ENCODE data around the gene CSF3. TPM values are rescaled to one million over a fixed set of nuclear protein-coding genes. Genes with fewer than 3 reads are reported as not detected.

CSF3 gene
- total RNA-seq, 1 experiment from 2014 or later, result not detected

DNA sequence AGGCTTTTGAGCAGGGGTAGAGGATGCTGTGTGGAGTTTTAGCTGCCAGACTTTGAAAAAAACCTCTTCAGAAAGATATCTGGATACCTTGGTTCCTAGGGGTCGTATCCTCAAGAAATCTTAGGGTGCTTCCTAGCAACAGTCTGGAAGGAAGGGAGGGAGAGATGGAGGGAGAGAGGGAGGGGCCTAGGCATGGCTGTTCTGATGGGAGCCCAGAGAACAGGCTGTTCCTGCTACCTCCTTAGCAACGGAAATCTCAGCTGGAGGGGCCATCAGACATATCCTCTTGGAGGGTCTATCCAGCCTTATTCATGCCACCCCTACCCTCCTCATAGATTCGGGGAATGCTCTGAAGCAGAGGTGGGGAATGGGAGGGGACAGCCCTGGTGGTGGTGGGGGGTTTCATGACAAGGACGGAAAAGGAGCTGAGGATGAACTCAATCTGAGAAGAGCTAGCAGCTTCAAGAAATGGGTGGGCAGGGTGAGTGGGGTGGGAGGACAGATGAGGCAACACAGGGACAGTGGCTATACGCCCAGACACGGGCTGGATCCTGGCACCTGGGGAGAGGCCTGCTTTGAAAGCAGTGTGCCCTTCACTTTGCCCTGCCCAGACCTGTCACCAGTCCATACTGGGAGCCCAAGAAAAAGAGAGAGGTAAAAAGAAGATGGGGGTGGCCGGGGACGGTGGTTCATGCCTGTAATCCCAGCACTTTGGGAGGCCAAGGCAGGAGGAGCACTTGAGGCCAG is 44.7 kb downstream of the CSF3 start:
- H2BK120ac ChIP-seq (ENCODE audit: low read depth, low read length, poor library complexity, severe bottlenecking), result no peak overlapping the region
- TF ChIP-seq, protein P1, sequence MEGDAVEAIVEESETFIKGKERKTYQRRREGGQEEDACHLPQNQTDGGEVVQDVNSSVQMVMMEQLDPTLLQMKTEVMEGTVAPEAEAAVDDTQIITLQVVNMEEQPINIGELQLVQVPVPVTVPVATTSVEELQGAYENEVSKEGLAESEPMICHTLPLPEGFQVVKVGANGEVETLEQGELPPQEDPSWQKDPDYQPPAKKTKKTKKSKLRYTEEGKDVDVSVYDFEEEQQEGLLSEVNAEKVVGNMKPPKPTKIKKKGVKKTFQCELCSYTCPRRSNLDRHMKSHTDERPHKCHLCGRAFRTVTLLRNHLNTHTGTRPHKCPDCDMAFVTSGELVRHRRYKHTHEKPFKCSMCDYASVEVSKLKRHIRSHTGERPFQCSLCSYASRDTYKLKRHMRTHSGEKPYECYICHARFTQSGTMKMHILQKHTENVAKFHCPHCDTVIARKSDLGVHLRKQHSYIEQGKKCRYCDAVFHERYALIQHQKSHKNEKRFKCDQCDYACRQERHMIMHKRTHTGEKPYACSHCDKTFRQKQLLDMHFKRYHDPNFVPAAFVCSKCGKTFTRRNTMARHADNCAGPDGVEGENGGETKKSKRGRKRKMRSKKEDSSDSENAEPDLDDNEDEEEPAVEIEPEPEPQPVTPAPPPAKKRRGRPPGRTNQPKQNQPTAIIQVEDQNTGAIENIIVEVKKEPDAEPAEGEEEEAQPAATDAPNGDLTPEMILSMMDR (conservative IDR thresholded peaks at IDR 0.05), result no peak
- no peak overlapping the region for H3K9ac ChIP-seq (ENCODE audit: extremely low read depth, insufficient read length, low read length)
- H4K20me1 ChIP-seq (ENCODE audit: control insufficient read depth, insufficient read depth, insufficient read length), result no peaks in the 10 kb centered on the region
- Mint-ChIP-seq H3K4me3 (no peak overlapping the region), H3K4me1 (peaks cover 40 to 64% of the 10 kb centered on the region in 2 experiments), H3K9me3 (no peaks in the 10 kb centered on the region; a peak in 1 of 5 replicates), H3K27ac (peak overlapping the region in 2 of 3 experiments; percentile 70 to 72; a peak in 1 of 7 replicates), H3K36me3 (ENCODE audit: insufficient read depth in 1 of 3, low read depth in 3 of 3) (no peaks in the 10 kb centered on the region; a peak in 1 of 7 replicates), H3K27me3 (ENCODE audit: low read depth) (peaks cover 37% of the 10 kb centered on the region)
- no peak overlapping the region for H3K18ac ChIP-seq (ENCODE audit: insufficient read length, low read depth, low read length)
- DNase-seq, result no peak
- no peak overlapping the region for H2AFZ ChIP-seq (ENCODE audit: low read length)
- H4K91ac ChIP-seq (ENCODE audit: insufficient read length, low read depth, low read length), result no peak overlapping the region
- H2AK5ac ChIP-seq (ENCODE audit: insufficient read length, low read length), result no peak overlapping the region
- no peak overlapping the region for H2BK5ac ChIP-seq (ENCODE audit: insufficient read length, low read length)
- H3K56ac ChIP-seq (ENCODE audit: insufficient read length, low read depth, low read length), result no peak overlapping the region
- H2BK12ac ChIP-seq (ENCODE audit: insufficient read length, low read depth, low read length), result no peak overlapping the region
- H3K79me2 ChIP-seq (ENCODE audit: insufficient read depth, low read length), result no peaks in the 10 kb centered on the region
- H4K5ac ChIP-seq (ENCODE audit: insufficient read length, low read depth, low read length), result no peak overlapping the region
- no peak overlapping the region for H4K8ac ChIP-seq (replicated peaks; ENCODE audit: insufficient read length, low read depth, low read length)
- no peak overlapping the region for H3K23ac ChIP-seq (ENCODE audit: insufficient read length, low read depth, low read length)
- H3K27ac ChIP-seq (ENCODE audit: insufficient read length, low read depth, low read length), result no peak overlapping the region
- no peaks in the 10 kb centered on the region for H3K79me1 ChIP-seq (ENCODE audit: insufficient read depth, low read depth, low read length, poor library complexity, severe bottlenecking)
- H3K14ac ChIP-seq (ENCODE audit: insufficient read depth, low read length), result no peak overlapping the region
- no peaks in the 10 kb centered on the region; the same call in 1 of the 2 replicates for H3K27me3 ChIP-seq (ENCODE audit: insufficient read depth, low read length)
- peaks cover 9% of the 10 kb centered on the region for H3K23me2 ChIP-seq (ENCODE audit: insufficient read length, low read depth, low read length, poor library complexity, severe bottlenecking)
- H3K4me1 ChIP-seq (ENCODE audit: insufficient read depth, low read length), result peaks cover 8% of the 10 kb centered on the region
- no peak overlapping the region for H3T11ph ChIP-seq (ENCODE audit: low read length)
- H2BK20ac ChIP-seq (ENCODE audit: low read depth, low read length, poor library complexity, severe bottlenecking), result no peak overlapping the region
- no peak overlapping the region for H3K4ac ChIP-seq (ENCODE audit: low read depth, low read length)
- H3K9me3 ChIP-seq (ENCODE audit: control insufficient read depth, low read depth, low read length), result no peaks in the 10 kb centered on the region
- H3K4me2 ChIP-seq (ENCODE audit: insufficient read depth, insufficient read length, low read length), result no peak overlapping the region
- no peak overlapping the region for H2BK15ac ChIP-seq (ENCODE audit: low read depth, low read length)
- no CpG with 5 or more reads among the region's 8 CpGs for WGBS (ENCODE audit: extremely low coverage, insufficient read length, low lambda C conversion rate)

All from H9 (cell line).